Upper lobe of right lung (tissue), 1 donor: Measurements from ENCODE around the gene DLEC1. TPM values are rescaled to one million over a fixed set of nuclear protein-coding genes. Genes with fewer than 3 reads are reported as not detected.

Experiments used
- ATAC-seq: fragments of 200-7000 bp; cut with Tn5 transposase; one replicate; pipeline ENCODE4 v1.9.1; 2020; ENCODE audit warnings: mild to moderate bottlenecking, moderate library complexity
- DNase-seq: peaks from one replicate; pipeline ENCODE4 v3.0.0-alpha.2; 2020
- H3K27ac ChIP-seq: fragments of 200-600 bp; one replicate; pipeline ENCODE4 v1.8.0; 2022
- H3K27me3 ChIP-seq: fragments of 200-600 bp; one replicate; pipeline ENCODE4 v1.8.0; 2022; ENCODE audit warnings: mild to moderate bottlenecking
- H3K36me3 ChIP-seq: fragments of 200-600 bp; one replicate; pipeline ENCODE4 v1.8.0; 2022
- H3K4me1 ChIP-seq: fragments of 200-600 bp; one replicate; pipeline ENCODE4 v1.8.0; 2022
- H3K4me3 ChIP-seq: fragments of 200-600 bp; one replicate; pipeline ENCODE4 v1.8.0; 2022; ENCODE audit warnings: mild to moderate bottlenecking
- H3K9me3 ChIP-seq: fragments of 200-600 bp; one replicate; pipeline ENCODE4 v1.8.0; 2022
- CTCF ChIP-seq: fragments of 200-600 bp; IDR thresholded peaks from one replicate; pipeline ENCODE4 v1.8.0; 2022; ENCODE audit warnings: antibody characterized with exemption
- intact Hi-C: fragments of 100-400 bp; cut with DNase I; formaldehyde crosslinking; loops from one replicate; pipeline ENCODE4 v1.11.0; 2022
- total RNA-seq: library from RNA; stranded (reverse); fragmentation: NEBNext Ultra II Directional; extraction: Animal tissue kit (Norgen Biotek cat#: 25700); gene quantifications from one replicate; pipeline ENCODE4 v1.2.1, GENCODE V29; 2021
- donor health status: DM: no; HTN: yes; CAD: no; lungs with severe emphysema.

The DLEC1 gene
- total RNA-seq, 1 donor from 2014 or later, result 2.7 TPM

GRCh38 chr3:38141173-38141951 lies 102.4 kb downstream of the DLEC1 start:
- no peak for DNase-seq
- Histone ChIP-seq H3K36me3 (peaks cover 13% of the 10 kb centered on the region), H3K9me3 (no peaks in the 10 kb centered on the region), H3K27me3 (no peaks in the 10 kb centered on the region), H3K4me3 (no peak overlapping the region), H3K4me1 (peaks cover 22% of the 10 kb centered on the region), H3K27ac (no peak overlapping the region)
- no peak for TF ChIP-seq CTCF
- intact Hi-C loops, result no loop called here
- no peak for ATAC-seq

GRCh38 chr3:38141952-38142273 lies 102.9 kb downstream of the DLEC1 start:
- intact Hi-C loops, result no loop called here
- Histone ChIP-seq H3K4me3 (no peak overlapping the region), H3K27me3 (no peaks in the 10 kb centered on the region), H3K9me3 (no peaks in the 10 kb centered on the region), H3K27ac (no peak overlapping the region), H3K4me1 (peaks cover 22% of the 10 kb centered on the region), H3K36me3 (peaks cover 13% of the 10 kb centered on the region)
- DNase-seq (no peak), ATAC-seq (no peak)
- no peak for TF ChIP-seq CTCF

- Histone ChIP-seq H3K4me3 (no peak overlapping the region), H3K4me1 (peaks cover 18% of the 10 kb centered on the region), H3K27me3 (no peaks in the 10 kb centered on the region), H3K27ac (no peak overlapping the region), H3K36me3 (peaks cover 13% of the 10 kb centered on the region), H3K9me3 (no peaks in the 10 kb centered on the region)
- no peak for TF ChIP-seq CTCF
- DNase-seq, result no peak
- intact Hi-C loops, result no loop called here
- ATAC-seq, result no peak
Measured at GRCh38 chr3:38142959-38143358, 104.0 kb downstream of the DLEC1 start.

GRCh38 chr3:38143511-38143910 lies 104.5 kb downstream of the DLEC1 start:
- no peak overlapping the region for H3K27ac ChIP-seq
- H3K9me3 ChIP-seq, result no peaks in the 10 kb centered on the region
- DNase-seq, result no peak
- peaks cover 14% of the 10 kb centered on the region for H3K4me1 ChIP-seq
- H3K4me3 ChIP-seq, result no peak overlapping the region
- peaks cover 13% of the 10 kb centered on the region for H3K36me3 ChIP-seq
- no peak for ATAC-seq
- intact Hi-C loops, result no loop called here
- no peaks in the 10 kb centered on the region for H3K27me3 ChIP-seq
- TF ChIP-seq CTCF, result no peak

- no peak overlapping the region for H3K27ac ChIP-seq
- no peak for TF ChIP-seq CTCF
- intact Hi-C loops, result no loop called here
- H3K9me3 ChIP-seq, result no peaks in the 10 kb centered on the region
- ATAC-seq (no peak), DNase-seq (no peak)
- H3K36me3 ChIP-seq, result peaks cover 2% of the 10 kb centered on the region
- no peak overlapping the region for H3K4me3 ChIP-seq
- H3K27me3 ChIP-seq, result no peaks in the 10 kb centered on the region
- H3K4me1 ChIP-seq, result peaks cover 6% of the 10 kb centered on the region
Measured at GRCh38 chr3:38146504-38146903, 107.5 kb downstream of the DLEC1 start.

- intact Hi-C loops, result no loop called here
Measured at GRCh38 chr3:38147421-38147820, 108.4 kb downstream of the DLEC1 start.

More at GRCh38 chr3:38147421-38147820, 108.4 kb downstream of the DLEC1 start:
- no peak overlapping the region for H3K4me3 ChIP-seq
- ATAC-seq (peak; percentile 45), DNase-seq (no peak)
- H3K27ac ChIP-seq, result no peak overlapping the region
- H3K4me1 ChIP-seq, result peaks cover 6% of the 10 kb centered on the region
- no peak for TF ChIP-seq CTCF
- no peaks in the 10 kb centered on the region for H3K27me3 ChIP-seq
- H3K9me3 ChIP-seq, result no peaks in the 10 kb centered on the region
- H3K36me3 ChIP-seq, result no peaks in the 10 kb centered on the region
